Fibroblast of pulmonary artery (primary cell): ENCODE data around the gene PYGM.

Experiments
- DNase-seq: peaks from one replicate; pipeline ENCODE4 v3.0.0-alpha.2; 2010; ENCODE audit warnings: low read depth
- H3K4me3 ChIP-seq: replicated peaks from 2 replicates; pipeline ENCODE4 v1.5.1; 2011; ENCODE audit warnings: low read depth, mild to moderate bottlenecking, control low read depth, low read length, moderate library complexity
- TF ChIP-seq, protein P1 (sequence below): IDR thresholded peaks from 2 replicates; pipeline ENCODE4 v1.5.1; 2011; ENCODE audit warnings: mild to moderate bottlenecking, control low read depth, low read length, inconsistent platforms; ENCODE audit errors: missing control alignments

PYGM gene

DNA sequence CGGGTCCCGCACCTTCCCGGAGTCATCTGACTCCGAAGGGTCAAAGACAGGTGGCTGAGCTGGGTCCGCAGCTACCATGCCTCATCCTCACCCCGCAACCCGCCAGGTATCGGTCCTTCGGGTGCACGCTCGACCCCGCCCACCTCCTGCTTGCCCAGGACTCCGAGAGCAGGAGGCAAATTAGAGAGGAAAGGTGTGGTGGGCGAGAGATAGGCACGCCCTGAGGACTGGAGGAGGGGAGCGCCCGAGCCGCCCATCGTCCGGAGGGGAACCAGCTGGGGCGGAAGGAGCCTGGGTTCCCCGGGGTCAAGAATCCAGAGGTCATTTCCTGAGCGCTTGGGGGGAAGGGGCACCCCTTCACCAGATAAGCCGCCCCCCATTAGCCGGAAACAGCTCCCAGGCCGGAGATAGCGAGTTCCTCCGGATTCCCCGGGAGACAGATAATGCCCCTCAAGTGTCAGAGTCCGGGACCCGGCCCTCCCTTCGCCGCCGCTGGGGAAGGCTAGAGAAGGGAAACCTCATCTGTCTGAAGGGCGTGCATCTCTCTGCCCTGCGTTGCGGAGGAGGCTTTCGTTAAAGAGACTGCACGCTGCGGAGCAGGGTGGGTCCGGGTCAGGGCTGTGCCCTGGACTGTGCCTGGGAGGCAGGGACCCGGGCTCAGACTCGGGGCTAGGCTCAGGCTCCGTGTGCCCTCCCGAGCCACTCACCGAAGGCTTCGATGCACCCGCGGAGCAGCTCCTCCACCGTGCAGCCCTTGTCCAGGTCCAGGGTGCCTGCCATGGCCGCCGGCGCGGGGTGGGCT lies 17.5 kb downstream of the PYGM start:
- TF ChIP-seq, protein P1, sequence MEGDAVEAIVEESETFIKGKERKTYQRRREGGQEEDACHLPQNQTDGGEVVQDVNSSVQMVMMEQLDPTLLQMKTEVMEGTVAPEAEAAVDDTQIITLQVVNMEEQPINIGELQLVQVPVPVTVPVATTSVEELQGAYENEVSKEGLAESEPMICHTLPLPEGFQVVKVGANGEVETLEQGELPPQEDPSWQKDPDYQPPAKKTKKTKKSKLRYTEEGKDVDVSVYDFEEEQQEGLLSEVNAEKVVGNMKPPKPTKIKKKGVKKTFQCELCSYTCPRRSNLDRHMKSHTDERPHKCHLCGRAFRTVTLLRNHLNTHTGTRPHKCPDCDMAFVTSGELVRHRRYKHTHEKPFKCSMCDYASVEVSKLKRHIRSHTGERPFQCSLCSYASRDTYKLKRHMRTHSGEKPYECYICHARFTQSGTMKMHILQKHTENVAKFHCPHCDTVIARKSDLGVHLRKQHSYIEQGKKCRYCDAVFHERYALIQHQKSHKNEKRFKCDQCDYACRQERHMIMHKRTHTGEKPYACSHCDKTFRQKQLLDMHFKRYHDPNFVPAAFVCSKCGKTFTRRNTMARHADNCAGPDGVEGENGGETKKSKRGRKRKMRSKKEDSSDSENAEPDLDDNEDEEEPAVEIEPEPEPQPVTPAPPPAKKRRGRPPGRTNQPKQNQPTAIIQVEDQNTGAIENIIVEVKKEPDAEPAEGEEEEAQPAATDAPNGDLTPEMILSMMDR = no peak
- peak overlapping the region; percentile 39 for H3K4me3 ChIP-seq
- no peak for DNase-seq

- H3K4me3 ChIP-seq = no peak overlapping the region
- TF ChIP-seq, protein P1 = no peak
- no peak for DNase-seq
Measured at GRCh38 chr11:64741375-64742086, 18.2 kb downstream of the PYGM start.

GRCh38 chr11:64739871-64740270 lies 19.9 kb downstream of the PYGM start:
- H3K4me3 ChIP-seq = no peak overlapping the region
- TF ChIP-seq, protein P1 = no peak
- DNase-seq = no peak

DNA sequence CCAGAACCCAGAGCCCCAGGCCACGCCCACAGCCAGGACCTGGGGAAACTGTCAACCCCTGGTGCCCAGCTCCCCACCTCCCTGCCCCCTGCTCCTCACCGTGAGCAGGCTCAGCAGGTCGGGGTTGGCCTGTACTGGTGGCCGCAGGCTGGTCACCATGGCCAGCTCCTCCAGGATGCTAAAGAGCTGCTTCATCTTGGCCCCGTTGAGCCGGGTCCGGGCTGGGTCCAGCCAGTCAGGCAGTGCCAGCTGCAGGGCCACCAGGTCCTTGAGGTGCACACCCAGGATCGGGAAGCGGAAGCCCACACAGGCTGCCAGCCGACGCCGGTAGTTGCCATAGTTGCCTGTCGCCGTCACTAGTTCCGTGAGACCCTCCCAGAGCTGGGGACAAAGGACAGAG lies 23.1 kb downstream of the PYGM start:
- no peak for DNase-seq
- TF ChIP-seq, protein P1 = no peak
- no peak overlapping the region for H3K4me3 ChIP-seq

DNA sequence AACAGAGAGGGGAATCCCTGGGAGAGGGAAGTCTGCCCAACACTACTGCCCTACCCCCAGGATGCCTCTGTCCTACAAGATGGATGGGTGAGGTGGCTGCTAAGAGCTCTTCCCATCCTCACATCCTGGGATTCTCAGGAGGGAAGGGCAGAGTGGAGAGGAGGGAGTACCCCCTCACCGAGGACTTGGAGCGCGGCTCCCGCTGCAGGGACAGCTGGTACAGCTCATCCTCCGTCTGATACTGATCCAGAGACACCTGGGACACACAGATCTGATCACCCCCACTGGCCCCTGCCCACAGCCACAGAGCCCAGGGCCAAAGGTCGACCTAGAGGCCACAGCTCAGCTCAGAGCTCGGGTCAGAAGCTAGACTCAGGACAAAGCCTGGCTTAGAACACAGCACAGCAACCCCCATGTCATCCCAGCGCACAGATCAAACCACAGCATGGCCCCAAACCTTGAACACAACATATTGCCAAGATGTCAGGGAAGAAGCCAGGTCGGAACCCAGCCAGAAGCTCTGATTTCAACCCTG lies 24.0 kb downstream of the PYGM start:
- TF ChIP-seq, protein P1 = no peak
- no peak overlapping the region for H3K4me3 ChIP-seq
- no peak for DNase-seq

DNA sequence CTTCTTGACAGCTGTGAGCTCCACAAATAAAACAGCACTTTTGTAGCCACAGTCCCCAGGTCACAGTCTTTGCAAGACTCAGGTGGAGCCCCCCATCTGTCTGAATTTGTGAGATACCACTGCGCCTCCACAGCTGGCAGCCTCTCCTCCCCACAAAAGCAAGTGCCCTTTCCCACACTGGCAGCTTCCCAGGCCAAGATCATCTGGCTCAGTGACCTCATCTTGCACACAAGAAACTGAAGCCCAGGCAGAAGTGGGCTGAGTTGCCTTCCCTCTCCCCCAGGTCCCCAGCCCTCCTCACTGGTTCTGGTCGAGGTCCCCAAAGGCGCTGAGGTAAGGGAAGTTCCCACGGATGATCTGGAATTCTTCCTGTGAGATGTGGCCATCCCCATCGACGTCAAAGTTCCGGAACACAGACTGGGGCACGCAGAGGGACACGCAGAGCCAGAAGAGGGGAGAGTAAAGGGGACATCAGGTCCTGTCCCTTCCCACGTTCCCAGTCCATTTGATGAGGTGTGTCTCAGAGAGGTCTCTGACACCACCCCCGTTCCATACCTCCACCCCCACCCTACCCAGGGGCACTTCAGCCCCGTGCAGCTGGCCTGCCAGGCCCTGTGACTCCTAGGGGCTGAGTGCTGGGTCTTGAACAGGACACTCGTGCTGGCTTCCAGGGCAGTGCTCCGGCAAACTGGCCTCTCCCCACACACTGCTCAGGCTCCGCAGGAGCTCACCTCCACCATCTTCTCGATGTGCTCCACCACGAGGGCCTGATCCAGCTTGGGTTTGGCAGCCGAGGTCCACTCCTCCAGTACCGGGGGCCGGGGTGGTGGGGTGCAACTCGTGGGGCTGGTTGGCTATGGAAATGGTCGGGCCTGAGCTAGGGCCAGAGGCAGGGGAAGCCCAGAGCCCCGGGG lies 24.7 kb downstream of the PYGM start:
- DNase-seq = no peak
- no peak overlapping the region for H3K4me3 ChIP-seq
- TF ChIP-seq, protein P1 = no peak
